ENCODE measurements around the gene UBLCP1. TPM values are rescaled to one million over a fixed set of nuclear protein-coding genes. Genes with fewer than 3 reads are reported as not detected.
"Not testable (repeated sequence)": the region's sequence is repeated elsewhere in the genome, so short reads cannot be mapped to it uniquely, and the experiment has no call there.

Gene UBLCP1, protein sequence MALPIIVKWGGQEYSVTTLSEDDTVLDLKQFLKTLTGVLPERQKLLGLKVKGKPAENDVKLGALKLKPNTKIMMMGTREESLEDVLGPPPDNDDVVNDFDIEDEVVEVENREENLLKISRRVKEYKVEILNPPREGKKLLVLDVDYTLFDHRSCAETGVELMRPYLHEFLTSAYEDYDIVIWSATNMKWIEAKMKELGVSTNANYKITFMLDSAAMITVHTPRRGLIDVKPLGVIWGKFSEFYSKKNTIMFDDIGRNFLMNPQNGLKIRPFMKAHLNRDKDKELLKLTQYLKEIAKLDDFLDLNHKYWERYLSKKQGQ
- 9.8 TPM for total RNA-seq

DNA sequence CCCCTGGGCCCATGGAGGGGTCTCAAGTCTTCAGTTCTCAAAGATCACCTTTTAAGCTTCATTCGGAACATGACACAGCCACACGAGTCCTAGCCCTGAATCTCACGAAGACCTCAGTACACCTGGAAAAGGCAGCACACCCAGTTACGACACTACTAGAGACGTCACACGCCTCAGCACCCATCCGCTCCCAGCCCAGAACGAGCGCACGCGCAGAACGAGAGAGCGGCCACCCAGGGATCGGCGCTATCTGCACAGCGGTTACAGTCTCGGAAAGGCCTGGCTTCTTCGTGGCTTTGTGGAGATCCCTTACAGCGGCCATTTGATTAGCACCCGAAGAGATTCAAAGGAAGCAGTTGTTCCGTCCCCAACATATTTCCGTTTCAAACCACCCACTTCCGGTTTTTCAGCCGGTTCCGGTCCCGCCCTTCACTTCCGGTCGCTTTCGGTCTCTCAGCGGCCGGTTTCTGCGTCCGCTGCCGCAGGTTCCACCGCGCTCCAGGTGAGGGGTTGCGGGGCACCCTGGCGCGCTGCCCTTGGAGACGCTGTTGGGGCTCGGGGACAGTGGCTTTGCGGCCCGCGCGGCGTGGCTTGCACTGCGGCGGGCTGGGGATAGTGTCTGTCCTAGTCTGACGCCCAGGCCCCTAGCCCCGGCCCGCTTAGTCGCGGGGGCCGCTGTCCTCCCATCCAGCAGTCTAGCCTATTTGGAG lies at the start of gene UBLCP1:
Gene UBLCP1, plus strand, starts transcription at position 432 of the 710 bp plus-strand sequence. CDS start 5,626 bp downstream, outside the sequence.
- peak; percentile 92 for DNase-seq

DNA sequence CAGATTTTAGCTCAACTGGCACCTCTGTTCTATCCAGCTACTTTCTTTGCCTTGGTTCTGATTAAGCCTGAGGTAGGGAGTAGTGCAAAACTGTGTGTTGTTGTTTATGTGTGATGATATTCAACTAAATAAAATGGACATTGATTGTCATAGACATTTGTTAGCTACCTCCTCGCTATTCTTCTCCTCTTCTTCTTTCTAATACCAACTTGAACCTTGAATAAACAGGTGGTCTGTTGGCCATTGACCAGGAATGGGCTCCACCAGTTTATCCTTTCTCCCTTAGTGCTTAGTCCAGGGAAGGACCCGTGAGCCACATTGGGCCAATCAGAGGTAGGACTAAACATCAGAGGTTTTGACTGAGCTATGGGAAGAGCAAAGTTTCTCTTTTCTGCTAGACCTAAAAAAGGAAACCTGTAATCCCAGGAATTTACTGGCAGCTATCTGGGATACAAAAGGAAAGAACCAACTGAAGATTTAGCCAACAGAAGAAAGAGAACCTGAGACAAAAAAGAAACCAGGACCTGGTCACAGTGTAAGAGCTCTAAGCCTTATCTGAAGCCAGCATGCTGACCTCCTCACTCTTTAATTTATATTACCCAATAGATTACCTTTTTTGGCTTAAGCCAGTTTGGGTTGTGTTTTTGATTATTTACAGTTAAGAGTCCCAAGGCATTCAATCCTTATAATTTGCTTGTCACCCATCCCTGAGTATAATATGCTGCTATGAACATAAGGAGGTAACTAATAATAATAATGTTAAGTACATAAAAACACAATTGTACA lies 48.4 kb upstream of the UBLCP1 start:
- no peak for DNase-seq

DNA sequence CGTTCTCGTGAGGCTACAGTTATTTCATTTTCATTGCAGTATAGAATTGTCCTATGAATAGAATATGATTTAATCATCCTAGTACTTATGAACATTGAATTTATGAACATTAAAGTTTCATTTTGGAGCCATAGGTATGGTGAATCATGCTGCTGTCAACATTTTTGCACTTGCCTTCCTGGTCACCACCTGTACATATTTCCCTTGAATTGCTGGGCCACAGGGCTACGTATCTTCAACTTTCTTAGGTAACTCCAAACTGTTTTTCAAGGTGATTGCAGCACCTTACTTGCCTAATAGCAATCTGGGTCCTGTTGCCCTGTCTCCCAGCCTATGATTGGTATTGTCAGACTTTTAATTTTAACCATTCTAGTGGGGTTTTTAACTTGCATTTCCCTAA lies 47.2 kb upstream of the UBLCP1 start:
- no peak for DNase-seq

DNA sequence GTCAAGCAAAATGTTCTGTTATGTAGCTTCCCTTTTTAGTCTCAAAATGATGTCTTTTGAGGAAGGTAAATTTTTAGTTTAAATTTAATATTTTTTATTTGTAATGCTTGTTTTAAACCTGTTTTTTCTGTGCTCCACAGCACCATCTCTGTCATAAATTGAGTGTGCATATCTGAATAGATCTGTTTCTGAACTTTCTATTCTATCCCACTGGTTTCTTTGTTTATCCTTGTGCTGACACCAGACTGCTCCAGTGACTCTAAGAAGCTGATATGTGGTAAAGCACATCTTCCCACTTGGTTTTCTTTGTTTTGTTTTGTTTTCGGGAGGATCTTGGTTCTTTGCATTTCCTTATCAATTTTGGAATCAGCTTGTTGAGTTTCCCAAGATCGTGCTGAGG lies 46.6 kb upstream of the UBLCP1 start:
- no peak for DNase-seq

DNA sequence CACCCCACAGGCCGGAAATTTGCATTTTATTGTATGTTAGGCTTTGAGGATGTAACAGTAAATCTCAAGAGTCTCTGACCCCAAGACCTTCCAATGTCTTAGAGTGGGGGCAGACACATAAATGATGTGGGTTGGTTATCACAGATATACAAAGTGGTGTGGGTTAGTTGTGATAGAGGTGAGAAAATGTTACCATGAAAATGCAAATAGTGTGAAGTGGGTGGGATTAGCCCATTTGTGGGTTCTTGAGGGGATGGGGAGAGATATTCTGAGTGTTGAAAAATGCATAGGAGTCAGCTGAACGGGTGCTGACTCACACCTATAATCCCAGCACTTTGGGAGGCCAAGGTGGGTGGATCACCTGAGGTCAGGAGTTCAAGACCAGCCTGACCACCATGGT lies 45.9 kb upstream of the UBLCP1 start:
- no peak for DNase-seq

DNA sequence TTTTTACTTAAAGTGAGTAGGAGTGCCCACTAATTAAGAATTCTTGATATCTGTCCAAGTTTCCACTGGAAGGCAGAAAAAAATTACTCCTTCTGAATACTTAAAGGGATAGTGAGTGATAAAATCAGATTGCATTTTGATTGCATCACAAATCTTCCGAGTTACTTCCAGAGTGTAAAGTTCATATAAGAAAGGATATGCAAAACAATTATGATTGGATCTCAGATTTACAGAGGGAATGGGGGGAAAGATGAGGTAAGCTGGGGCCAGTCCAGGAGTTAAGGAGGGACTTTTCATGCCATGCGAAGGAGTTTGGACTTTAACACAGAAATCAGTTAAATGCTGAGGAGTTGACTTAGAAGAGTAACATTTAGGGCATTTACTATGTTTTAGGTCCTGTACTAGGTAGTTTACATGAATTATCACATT lies 44.5 kb upstream of the UBLCP1 start:
- DNase-seq = no peak

DNA sequence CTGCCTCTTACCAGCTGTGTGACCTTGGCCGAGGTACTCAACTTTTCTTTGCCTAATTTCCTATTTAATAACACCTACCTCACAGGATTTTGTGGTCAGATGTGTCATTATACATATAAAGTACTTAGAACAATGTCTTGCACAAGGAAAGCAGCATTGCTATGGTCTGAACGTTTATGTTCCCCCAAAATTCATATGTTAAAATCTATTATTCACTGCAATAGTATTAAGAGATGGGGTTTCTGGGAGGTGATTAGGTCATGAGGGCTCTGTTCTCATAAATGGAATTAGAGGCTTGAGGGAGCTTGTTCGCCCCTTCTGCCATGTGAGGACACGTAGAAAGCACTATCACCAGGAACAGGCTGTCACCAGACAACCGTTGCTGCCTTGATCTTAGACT lies 42.9 kb upstream of the UBLCP1 start:
- DNase-seq = no peak

DNA sequence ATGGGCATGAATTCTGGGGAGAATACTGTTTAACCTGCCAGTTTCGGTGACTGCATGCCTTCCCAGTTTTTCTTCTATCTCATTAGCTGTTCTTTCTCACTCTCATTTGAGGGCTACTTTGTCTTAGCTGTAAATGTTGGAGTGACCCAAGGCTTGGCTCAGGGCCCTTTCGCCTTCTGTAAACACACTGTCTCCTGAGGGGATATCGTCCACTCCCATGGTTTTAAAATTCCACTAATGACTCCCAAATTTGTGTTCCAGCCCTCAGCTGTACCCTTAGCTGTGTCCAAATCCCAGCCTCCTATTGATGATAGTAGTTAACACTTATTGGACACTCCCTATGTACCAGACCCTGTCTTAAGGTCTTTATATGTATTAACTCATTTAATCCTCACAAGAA lies 39.6 kb upstream of the UBLCP1 start:
- no peak for DNase-seq

DNA sequence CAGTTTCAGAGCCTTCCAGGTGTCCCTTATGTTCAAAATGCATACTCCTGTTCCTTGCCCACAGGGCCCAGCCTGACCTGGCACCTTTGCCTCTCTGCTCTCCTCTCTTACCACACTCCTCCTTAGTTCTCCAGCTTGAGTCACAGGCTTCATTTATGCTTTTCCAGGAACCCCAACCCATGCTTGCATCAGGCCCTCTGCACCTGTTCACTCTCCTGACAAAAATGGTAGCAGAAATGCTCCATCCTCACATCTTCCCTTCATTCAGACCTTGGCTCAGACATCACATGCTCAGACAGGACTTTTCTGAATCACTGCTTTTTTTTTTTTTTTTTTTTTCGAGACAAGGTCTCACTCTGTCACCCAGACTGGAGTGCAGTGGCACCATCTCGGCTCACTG lies 38.6 kb upstream of the UBLCP1 start:
- no peak for DNase-seq

DNA sequence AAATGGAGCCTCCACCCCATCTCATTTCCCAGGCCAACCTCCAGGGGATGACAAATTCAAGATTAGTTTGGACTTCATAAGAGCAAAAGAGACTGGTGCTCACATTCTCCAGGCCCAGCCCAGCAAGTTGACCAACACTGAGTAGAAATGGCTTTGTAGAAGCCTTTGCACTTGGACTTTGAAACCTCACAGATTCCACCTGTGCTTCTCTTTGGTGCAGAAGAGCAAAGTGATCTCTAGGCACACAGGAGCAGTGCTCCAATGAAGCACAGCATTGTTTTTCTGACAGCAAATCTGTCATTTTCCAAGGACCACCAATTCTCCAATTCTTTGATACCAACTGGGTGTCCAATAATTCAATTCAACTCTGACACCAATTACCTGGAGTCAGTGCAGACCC lies 36.6 kb upstream of the UBLCP1 start:
- DNase-seq = no peak

DNA sequence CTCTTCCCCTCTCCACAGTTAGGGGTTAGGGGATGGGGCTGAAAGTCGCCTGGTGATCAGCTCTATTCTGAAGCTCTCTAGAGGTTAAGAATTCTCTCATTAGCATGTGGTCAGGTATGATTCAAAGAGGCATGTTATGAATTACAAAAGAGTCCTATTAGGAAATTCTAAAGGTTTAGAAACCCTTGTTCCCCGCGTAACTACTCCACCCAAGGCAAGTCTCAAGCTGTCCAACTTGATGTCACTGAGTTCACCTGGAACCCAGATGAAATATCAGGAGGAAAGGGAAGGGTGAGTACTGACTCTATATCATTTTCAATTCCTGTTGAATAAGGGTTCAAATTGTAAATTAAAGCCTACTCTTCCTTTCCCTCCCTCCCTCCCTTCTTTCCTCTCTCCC lies 35.6 kb upstream of the UBLCP1 start:
- peak; percentile 26 for DNase-seq

DNA sequence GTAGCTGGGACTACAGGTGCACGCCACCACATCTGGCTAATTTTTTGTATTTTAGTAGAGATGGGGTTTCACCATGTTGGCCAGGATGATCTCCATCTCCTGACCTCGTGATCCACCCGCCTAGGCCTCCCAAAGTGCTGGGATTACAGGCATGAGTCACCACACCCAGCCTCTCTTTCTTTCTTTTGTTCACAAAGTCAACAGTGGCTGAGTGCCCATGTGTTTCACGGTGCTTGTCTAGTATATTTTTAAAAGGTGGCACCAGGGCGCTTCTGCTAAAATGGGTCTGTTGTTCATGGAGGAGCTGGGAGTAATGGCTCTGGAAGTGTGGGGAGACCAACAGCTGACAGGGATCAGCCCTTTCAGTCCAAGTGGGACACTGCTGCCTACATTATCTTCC lies 35.0 kb upstream of the UBLCP1 start:
- DNase-seq = not testable (repeated sequence)

DNA sequence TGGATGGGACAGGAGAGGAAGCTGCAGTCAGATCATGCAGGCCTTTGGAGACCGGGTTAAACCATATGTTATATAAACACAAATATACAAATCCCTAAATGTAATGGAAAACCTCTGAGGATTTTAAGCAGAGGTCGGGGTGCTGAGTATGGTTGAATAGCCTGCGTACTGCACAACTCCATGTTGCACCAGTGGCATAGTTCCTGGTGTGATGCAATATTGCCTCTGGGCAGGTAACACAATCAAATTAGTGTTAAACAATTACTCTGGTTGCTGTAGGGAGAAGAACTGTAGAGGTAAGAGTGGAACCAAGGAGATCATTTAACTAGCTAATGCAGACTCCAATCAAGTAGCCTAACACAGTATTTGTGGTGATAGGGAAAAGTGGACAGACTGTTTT lies 32.4 kb upstream of the UBLCP1 start:
- no peak for DNase-seq

DNA sequence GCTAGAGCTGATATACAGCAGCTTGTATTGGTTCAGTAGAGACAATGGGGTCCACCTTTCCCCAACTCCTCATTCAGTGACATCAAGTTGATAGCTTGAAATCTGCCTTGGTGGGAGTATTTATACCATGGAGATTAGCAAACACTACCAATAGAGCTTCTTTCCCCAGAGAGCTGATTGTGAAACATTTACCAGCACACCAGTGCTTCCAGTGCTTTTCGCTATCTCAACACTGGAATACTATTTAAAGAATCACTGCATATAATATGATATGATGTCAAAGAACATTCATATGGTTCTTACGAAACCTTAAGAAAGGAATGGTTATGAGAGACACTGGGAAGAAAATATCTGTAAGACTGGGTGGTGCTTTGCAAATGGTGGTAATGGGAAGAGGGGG lies 31.9 kb upstream of the UBLCP1 start:
- DNase-seq = no peak

DNA sequence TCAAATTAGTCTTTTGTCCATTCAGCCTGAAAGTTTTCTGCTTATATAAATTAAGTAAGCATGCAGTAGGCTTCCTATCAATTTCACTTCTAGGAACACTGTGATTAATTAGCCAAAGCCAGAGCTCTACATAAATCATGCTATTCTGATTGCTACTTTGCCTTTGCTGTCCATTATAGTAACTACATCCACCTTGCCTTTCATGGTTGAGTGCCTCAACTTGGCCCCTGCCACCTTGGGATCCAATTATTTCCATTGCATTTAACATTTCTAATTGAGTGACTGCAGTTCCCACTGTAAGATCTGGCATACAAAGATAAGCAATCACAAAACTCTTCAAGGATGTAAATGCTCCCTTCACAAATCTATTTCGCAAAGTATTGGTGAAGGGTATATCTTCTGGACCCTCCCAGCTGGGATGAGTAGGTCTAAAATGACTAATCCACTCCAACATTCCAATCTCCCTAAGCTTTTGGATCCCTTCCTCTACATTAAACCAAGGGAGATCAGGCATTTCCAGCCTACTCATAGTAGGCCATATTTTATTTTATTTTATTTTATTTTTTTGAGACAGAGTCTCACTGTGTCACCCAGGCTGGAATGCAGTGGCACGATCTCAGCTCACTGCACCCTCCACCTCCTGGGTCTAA lies 27.1 kb upstream of the UBLCP1 start:
- not testable (repeated sequence) for DNase-seq

DNA sequence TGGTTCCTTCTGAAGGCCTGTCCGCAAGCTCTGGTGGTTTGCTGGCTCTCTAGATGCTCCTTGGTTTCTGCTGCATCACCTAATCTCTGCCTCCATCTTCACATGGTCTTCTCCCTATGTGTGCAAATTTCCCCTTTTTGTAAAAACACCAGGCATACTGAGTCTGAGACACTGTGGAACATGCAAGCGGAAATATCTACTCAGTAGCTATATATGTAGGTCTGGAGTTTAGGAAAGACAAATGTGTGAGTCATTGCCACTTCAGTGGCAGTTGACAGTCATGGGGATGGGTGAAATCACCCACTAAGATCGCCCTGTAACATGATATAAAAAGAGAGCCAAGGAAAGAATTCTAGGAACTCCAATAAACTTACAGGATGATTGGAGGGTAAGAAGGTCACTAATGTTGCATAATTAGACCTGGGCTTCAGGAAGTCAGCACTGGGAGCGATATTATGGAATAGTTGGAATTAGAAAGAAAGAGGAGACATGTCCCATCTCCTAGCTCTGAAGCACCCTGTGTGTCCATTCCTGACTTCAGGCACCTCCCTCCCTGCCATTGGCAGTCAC lies 22.7 kb upstream of the UBLCP1 start:
- no peak for DNase-seq

DNA sequence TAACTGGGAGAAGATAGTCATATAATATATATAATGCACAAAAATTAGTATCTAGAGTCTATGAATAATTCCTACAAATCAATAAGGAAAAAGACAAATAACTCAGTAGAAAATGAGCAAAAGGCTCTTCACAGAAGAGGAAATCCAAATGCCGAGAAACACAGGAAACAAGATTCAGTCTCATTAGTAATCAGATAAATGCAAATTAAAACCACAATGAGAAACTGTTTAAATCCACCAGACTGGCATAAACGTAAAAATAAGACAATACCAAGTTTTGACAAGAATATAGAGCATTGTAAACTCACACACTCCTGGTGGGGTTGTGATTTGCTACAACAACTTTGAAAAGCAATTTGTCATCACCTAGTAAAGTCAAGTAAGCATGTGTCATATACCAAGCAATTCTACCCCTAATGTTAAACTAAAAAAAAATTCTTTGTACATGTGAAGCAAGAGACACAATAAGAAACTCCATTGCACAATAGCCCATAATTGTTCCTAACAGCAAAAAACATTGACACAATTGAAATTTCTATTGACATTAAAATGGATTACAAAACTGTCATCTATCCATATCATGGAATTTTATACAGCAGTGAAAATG lies 21.0 kb upstream of the UBLCP1 start:
- DNase-seq = no peak

DNA sequence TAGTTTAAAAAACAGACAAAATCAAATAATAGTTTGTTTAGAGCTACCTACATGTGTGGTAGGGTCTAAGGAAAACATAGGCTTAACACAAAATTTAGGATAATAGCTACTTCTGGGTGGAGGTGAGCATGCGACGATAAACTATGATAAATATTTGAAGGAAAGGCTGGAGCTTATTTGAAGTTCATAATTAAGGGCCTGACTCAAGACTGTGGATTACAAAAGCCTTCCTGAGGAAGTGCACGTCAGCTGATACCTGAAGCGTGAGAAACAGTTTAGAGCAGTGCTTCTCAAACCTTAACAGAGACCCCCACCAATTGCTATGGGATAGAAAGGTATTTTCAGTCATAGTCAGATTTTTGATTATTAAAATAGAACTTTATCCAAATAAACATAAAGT lies 20.4 kb upstream of the UBLCP1 start:
- no peak for DNase-seq

DNA sequence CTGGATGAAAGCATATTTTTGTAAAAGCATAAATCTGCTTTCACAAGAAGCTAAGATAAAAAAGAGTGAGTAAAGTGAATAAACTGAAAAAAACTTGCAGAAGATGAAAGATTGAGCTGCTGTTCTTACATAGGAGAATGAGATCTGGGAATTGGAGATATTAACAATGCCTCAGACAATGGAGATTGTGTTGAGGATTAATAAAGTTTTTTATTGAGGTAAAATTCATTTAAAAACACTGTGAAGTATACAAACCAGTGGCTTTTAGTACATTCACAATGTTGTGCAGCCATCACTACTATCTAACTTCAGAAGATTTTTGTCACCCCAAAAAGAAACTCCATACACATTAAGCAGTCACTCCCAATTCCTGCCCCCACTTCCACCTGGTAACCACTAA lies 19.7 kb upstream of the UBLCP1 start:
- DNase-seq = no peak

DNA sequence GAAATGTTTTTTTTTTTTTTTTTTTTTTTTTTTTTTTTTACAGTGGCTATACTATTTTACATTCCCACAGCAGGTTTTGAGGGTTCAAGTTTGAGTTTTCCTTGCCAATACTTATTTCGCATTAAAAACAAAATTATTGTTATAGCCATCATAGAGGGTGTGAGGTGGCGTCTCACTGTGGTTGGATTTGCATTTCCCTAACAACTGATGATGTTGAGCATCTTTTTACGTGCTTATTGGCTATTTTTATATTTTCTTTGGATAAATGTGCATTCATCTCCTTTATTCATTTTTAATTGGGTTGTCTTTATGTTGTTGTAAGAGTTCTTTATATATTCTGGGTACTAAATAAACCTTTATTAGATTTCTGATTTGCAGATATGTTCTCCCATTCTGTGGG lies 18.9 kb upstream of the UBLCP1 start:
- DNase-seq = no peak

DNA sequence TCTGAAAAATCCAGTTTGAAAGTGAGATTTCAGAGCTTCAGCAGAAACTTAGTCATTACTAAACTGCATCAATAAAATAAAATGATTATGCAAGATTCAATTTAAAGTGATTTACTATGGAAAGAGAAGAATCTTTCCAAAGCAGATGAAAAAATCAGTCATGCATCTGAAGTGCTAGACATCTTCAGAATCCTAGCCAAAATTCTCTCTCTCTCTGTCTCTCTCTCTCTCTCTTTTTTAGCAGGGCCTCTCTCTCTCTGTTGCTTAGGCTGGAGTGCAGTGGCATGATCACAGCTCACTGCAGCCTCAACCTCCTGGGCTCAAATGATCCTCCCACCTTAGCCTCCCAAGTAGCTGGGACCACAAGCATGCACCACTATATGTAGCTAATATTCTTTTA lies 18.2 kb upstream of the UBLCP1 start:
- no peak for DNase-seq

DNA sequence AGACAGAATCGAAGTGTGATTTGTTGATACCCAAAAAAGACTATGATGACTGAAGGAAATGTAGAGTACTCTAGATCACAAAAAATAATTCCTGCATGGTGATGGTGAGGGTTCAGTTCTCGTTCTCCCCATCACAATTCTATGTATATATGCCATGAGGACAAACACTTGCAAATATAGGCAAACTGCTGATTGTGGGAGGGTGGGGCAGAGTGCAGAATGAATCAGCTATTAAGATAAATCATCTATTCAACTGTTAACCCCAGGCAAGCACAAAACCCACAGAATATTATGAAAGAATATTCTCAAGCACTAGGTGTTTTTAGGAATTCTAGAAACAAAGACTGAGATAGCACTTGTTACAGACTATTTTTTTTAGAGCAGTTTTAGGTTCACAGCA lies 13.9 kb upstream of the UBLCP1 start:
- DNase-seq = no peak
